HuH-7.5 (cell line): ENCODE data around the gene KRTAP9-8.
"Not testable (repeated sequence)": the region's sequence is repeated elsewhere in the genome, so short reads cannot be mapped to it uniquely, and the experiment has no call there.

Experiments used
- DNase-seq: peaks from one replicate; pipeline ENCODE4 v3.0.0; 2011; ENCODE audit warnings: low spot score

Gene KRTAP9-8, protein sequence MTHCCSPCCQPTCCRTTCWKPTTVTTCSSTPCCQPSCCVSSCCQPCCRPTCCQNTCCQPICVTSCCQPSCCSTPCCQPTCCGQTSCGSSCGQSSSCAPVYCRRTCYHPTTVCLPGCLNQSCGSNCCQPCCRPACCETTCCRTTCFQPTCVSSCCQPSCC

GRCh38 chr17:41237949-41238437 lies at the start of gene KRTAP9-8:
Gene KRTAP9-8, plus strand, starts transcription at chr17:41237999. Its CDS starts 53 bp downstream, at chr17:41238052.
- not testable (repeated sequence) for DNase-seq

GRCh38 chr17:41189837-41190318 lies 47.9 kb upstream of the KRTAP9-8 start, which contains the start of gene KRTAP9-1:
Gene KRTAP9-1, plus strand, starts transcription at chr17:41189887. Its CDS starts 0 bp downstream, at chr17:41189887.
- DNase-seq = not testable (repeated sequence)

DNA sequence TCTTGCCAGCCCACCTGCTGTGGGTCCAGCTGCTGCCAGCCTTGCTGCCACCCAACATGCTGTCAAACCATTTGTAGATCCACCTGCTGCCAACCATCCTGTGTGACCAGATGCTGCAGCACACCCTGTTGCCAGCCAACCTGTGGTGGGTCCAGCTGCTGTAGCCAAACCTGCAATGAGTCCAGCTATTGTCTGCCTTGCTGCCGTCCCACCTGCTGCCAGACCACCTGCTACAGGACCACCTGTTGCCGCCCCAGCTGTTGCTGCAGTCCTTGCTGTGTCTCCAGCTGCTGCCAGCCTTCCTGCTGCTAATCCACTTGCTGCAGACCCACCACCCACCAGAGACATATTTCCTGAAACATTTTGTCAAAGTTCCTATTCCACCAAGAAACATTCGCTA lies 47.5 kb upstream of the KRTAP9-8 start:
- DNase-seq = no peak

DNA sequence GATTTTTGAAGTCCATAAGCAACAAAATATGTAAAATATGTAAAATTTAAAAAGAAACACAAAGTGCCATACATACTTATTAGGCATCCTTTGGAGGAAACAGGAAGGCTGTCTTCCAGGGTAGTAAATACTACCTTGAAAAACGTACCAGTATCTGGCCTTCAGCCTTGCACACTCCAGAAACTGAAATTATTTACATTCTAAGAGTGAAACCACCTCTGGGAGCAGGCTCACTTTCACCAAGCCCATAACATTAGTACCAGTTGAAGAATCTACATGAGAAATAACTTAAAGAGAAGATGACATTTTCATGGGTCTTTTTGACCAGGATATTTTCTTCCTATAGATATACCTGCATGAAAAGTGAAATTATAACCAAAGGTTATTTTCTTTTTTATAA lies 41.7 kb upstream of the KRTAP9-8 start:
- DNase-seq = no peak

DNA sequence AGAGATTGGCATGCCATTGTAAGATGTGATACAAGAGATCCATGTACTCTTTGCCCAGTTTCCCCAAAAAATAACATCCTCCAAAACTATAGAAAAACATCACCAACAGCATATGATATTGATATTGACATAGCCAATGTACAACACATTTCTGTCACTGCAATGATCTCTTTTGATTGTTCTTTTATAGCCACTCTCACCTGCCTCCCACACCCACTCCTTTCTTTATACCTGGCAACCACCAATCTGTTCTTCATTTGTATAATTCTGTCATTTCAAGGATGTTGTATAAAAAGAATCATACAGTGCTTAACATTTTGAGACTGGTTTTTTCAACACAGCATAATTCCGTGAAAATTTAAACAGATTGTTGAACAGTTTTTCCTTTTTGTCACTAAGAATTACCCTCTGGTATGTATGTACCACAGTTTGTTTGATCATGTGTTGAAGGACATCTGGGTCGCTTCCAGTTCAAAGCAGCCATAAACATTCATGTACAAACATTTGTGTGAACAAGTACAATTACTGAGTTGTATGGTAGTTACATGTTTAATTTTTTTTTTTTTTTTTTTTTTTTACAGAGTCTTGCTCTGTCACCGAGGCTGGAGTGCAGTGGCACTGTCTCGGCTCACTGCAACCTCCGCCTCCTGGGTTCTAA lies 38.2 kb upstream of the KRTAP9-8 start:
- no peak for DNase-seq

GRCh38 chr17:41211845-41212466 lies 25.8 kb upstream of the KRTAP9-8 start:
- DNase-seq = no peak

DNA sequence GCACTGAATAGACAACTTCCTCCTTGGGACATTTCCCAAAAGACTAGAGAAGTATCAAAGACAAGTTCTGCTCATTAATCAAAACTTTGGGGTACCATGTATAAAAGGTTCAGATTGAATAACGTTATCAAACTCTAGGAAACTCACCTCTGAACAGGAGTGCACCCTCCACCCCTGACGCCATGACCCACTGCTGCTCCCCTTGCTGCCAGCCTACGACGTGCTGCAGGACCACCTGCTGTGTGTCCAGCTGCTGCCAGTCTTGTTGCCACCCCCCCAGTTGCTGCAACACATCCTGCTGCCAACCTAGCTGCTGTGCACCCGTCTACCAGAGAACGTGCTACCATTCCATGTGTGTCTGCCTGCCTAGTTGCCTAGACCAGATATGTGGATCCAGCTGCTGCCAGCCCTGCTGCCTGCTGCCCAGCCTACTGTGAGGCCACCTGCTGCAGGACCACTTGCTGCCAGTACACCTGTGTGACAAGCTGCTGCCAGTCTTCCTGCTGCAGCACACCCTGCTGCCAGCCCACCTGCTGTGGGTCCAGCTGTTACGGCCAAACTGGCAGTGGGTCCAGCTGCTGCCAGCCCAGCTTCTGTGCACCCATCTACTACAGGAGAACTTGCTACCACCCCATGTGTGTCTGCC lies 25.2 kb upstream of the KRTAP9-8 start:
- no peak for DNase-seq

- no peak for DNase-seq
Observed at GRCh38 chr17:41215681-41216080, 22.1 kb upstream of the KRTAP9-8 start.

DNA sequence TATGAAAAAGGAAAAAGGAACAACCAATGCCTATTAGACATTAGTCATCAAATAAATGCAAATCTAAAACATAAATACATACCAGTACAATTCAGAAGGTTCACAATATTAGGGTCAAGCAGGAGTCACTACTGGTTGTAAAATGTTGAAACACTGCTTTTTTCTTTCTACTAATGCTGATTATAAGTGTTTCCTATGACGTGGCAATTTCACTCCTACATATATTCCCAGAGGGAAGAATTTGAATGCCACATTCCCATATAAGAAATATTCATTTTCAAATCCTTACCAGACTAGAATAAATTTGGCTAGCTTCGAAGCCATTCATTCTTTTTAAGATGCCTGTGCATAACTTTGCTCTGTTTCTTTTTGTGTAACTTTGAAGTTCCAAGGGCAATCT lies 14.0 kb upstream of the KRTAP9-8 start:
- DNase-seq = no peak

DNA sequence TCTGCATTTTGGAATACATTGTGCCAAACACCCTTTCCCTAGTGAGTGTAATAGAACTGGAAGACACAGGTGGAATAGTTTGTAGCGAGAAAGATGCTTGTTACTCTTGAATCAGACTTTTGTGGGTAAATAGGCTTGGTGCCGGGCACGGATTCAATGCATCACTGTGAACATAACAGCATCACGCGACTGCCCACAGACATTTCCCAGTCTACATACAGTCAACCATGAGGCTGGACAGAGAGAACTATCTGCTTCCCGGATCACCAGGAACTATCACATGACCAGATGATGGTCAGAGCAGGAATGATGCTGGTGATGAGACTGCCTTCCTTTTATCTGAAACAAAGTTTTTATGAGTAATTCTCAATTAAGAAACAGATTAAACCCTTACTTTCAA lies 11.7 kb upstream of the KRTAP9-8 start:
- no peak for DNase-seq

DNA sequence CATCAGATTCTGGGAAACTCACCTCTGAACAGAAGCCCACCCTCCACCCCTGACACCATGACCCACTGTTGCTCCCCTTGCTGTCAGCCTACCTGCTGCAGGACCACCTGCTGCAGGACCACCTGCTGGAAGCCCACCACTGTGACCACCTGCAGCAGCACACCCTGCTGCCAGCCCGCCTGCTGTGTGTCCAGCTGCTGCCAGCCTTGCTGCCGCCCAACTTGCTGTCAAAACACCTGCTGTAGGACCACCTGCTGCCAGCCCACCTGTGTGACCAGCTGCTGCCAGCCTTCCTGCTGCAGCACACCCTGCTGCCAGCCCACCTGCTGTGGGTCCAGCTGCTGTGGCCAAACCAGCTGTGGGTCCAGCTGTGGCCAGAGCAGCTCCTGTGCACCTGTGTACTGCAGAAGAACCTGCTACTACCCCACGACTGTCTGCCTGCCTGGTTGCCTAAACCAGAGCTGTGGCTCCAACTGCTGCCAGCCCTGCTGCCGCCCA lies 11.2 kb upstream of the KRTAP9-8 start, which contains the start of gene KRTAP9-2:
Gene KRTAP9-2 (plus strand): TSS at position 51 of the 498 bp plus-strand sequence. CDS start 7 bp downstream, at position 58.
- DNase-seq = not testable (repeated sequence)

DNA sequence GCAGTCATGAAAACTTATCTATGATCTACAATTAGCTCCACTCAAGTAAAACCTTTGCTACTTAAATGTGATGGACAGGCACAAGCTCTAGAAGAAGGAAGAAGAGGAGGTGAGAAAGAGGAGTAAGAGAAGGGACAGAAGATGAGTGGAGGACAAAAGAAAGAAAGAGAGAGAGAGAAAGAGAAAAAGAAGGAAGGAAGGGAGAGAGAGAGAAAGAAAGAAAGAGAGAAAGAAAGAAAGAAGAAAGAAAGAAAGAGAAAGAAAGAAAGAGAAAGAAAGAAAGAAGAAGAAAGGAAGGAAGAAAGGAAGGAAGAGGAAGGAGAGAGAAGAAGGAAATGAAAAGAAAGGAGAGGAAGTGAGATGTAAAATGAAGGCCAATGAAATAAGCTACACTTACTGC lies 7.7 kb upstream of the KRTAP9-8 start:
- no peak for DNase-seq

- DNase-seq = no peak
Observed at GRCh38 chr17:41231731-41232130, 6.1 kb upstream of the KRTAP9-8 start.

DNA sequence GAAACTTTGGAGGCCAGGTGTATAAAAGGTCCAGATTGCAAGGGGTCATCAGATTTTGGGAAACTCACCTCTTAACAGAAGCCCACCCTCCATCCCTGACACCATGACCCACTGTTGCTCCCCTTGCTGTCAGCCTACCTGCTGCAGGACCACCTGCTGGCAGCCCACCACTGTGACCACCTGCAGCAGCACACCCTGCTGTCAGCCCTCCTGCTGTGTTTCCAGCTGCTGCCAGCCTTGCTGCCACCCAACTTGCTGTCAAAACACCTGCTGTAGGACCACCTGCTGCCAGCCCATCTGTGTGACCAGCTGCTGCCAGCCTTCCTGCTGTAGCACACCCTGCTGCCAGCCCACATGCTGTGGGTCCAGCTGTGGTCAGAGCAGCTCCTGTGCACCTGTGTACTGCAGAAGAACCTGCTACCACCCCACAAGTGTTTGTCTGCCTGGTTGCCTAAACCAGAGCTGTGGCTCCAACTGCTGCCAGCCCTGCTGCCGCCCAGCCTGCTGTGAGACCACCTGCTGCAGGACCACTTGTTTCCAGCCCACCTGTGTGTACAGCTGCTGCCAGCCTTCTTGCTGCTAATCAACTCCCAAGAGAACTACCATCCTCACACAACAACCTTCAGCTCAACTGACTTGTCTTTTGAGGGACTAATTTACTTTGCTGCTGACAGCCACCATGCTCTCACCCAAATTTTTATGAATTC lies 5.2 kb upstream of the KRTAP9-8 start, which contains the start of gene KRTAP9-3:
Gene KRTAP9-3 (plus strand): TSS at position 51 of the 707 bp plus-strand sequence. CDS start 53 bp downstream, at position 104.
- DNase-seq = not testable (repeated sequence)

DNA sequence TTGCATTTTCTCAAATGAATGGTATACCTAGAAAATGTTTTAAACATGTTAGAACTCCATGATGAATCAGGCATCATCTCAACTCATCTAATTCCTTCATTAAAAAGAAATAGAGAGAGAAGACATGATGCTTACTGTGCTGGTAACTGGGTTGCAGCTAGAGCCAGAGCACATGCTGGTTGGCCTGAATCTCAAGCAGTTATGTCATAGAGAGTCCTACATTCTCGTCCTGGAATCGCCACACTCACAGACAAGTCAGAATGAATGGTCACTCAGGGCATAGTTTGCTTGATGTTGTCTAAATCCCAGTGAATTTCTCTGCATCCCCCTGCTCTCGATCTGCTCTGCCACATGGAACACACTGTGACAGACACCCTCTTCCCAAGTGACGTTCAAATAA lies 683 bp upstream of the KRTAP9-8 start:
- DNase-seq = not testable (repeated sequence)

DNA sequence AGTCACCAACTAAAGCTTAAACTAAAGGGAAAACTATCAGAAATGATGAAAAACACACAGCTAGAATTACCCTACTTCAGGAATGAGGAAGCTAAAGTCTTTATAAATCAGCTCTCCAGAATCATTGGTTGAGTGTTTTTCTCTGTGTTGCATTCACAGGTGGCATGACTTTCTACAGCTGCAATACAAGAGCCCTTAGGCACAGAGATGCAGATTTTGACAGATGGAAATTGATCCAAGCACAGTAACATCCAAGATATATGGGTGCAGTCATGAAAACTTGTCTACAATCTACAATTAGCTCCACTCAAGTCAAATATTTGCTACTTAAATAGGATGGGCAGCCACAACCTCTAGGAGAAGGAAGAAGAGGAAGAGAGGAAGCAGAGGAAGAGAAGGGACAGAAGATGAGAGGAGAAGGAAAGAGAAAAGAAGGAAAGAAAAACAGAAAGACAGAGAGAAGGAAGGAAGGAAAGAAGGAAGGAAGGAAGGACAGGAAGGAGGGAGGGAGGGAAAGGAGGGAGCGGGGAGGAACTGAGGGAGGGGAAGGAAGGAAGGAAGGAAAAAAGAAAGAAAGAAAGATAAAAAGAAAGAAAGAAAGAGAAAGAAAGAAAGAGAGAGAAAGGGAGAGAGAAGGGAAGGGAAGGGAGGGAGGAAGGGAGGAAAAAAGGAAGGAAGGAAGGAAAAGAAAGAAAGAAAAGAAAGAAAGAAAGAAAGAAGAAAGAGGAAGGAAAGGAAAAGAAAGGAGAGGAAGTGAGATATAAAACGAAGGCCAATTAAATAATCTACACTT lies 9.4 kb downstream of the KRTAP9-8 start:
- not testable (repeated sequence) for DNase-seq

DNA sequence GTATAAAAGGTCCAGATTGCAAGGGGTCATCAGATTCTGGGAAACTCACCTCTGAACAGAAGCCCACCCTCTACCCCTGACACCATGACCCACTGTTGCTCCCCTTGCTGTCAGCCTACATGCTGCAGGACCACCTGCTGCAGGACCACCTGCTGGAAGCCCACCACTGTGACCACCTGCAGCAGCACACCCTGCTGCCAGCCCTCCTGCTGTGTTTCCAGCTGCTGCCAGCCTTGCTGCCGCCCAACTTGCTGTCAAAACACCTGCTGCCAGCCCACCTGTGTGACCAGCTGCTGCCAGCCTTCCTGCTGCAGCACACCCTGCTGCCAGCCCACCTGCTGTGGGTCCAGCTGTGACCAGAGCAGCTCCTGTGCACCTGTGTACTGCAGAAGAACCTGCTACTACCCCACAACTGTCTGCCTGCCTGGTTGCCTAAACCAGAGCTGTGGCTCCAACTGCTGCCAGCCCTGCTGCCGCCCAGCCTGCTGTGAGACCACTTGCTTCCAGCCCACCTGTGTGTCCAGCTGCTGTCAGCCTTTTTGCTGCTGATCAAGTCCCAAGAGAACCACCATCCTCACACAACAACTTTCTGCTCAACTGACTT lies 11.9 kb downstream of the KRTAP9-8 start, which contains the start of gene KRTAP9-4:
Gene KRTAP9-4 (plus strand): TSS at position 51 of the 604 bp plus-strand sequence. CDS start 34 bp downstream, at position 85.
- DNase-seq = not testable (repeated sequence)

DNA sequence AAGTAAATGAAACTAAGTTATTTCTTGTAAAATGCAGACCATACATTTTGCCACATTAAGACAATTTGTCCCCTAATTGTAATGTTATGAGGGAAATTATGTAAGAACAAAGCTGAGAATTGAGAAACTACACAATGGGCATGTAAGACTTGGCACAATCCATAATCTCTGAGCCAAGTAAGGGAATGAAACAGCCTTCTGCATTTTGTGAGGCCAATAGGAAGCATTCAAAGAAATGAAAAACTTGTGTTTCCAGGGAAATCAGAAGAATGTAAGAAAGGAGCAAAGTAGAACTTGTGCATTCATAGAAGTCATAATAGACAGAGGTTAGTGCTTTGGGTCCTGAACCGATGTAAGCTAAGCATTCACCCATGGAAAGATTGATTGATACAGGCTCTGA lies 13.5 kb downstream of the KRTAP9-8 start:
- DNase-seq = no peak

DNA sequence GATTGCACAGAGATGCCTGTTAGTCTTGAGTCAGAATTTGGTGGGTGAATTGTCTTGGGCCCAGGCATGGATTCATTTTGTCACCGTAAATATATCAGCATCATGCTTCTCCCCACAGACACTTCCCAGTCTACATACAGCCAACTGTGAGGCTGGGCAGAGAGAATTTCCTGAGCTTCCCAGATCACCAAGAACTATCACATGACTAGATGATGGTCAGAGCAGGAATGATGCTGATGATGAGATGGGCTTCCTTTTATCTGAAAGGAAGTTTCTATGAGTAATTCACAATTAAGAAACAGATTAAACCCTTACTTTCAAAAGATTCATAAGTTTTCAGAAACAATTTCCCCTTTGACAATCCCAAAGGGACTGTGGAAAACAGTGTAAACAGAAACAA lies 17.1 kb downstream of the KRTAP9-8 start:
- no peak for DNase-seq
